ENCODE data around the gene PRKCQ. TPM values are rescaled to one million over a fixed set of nuclear protein-coding genes. Genes with fewer than 3 reads are reported as not detected.

Gene PRKCQ
- total RNA-seq, 1 experiment from 2014 or later: 12.1 TPM

GRCh38 chr10:6396652-6397051 lies 183.4 kb downstream of the PRKCQ start:
- no peak for DNase-seq
- no peak overlapping the region for H4K5ac ChIP-seq (ENCODE audit: insufficient read length, low read depth, low read length)
- no peaks in the 10 kb centered on the region for H3K79me1 ChIP-seq (ENCODE audit: insufficient read depth, low read depth, low read length, poor library complexity, severe bottlenecking)
- H3K4me1 Mint-ChIP-seq: peaks cover 25 to 27% of the 10 kb centered on the region in 2 experiments
- H3K23ac ChIP-seq (ENCODE audit: insufficient read length, low read depth, low read length): no peak overlapping the region
- no peak overlapping the region for H3K18ac ChIP-seq (ENCODE audit: insufficient read length, low read depth, low read length)
- H3K9ac ChIP-seq (ENCODE audit: extremely low read depth, insufficient read length, low read length): no peak overlapping the region
- H3K23me2 ChIP-seq (ENCODE audit: insufficient read length, low read depth, low read length, poor library complexity, severe bottlenecking): no peaks in the 10 kb centered on the region
- no peaks in the 10 kb centered on the region for H3K79me2 ChIP-seq (ENCODE audit: insufficient read depth, low read length)
- no peak overlapping the region for H2BK20ac ChIP-seq (ENCODE audit: low read depth, low read length, poor library complexity, severe bottlenecking)
- no peak overlapping the region for H3K4ac ChIP-seq (ENCODE audit: low read depth, low read length)
- no peak overlapping the region for H3K27ac Mint-ChIP-seq
- H3K56ac ChIP-seq (ENCODE audit: insufficient read length, low read depth, low read length): no peak overlapping the region
- no peak overlapping the region for H2AFZ ChIP-seq (ENCODE audit: low read length)
- H2BK5ac ChIP-seq (ENCODE audit: insufficient read length, low read length): no peak overlapping the region
- H4K91ac ChIP-seq (ENCODE audit: insufficient read length, low read depth, low read length): no peak overlapping the region
- no CpG with 5 or more reads among the region's 4 CpGs for WGBS (ENCODE audit: extremely low coverage, insufficient read length, low lambda C conversion rate)
- no peaks in the 10 kb centered on the region for H3K9me3 ChIP-seq (ENCODE audit: control insufficient read depth, low read depth, low read length)
- H3K27me3 Mint-ChIP-seq (ENCODE audit: low read depth): no peaks in the 10 kb centered on the region
- H4K8ac ChIP-seq (replicated peaks; ENCODE audit: insufficient read length, low read depth, low read length): no peak overlapping the region
- no peak for TF ChIP-seq CTCF (conservative IDR thresholded peaks at IDR 0.05)
- H3K14ac ChIP-seq (ENCODE audit: insufficient read depth, low read length): no peak overlapping the region
- H3K27ac ChIP-seq (ENCODE audit: insufficient read length, low read depth, low read length): no peak overlapping the region
- H3K4me1 ChIP-seq (ENCODE audit: insufficient read depth, low read length): no peaks in the 10 kb centered on the region
- no peak overlapping the region for H2BK120ac ChIP-seq (ENCODE audit: low read depth, low read length, poor library complexity, severe bottlenecking)
- no peak overlapping the region for H3K4me2 ChIP-seq (ENCODE audit: insufficient read depth, insufficient read length, low read length)
- H3K4me3 Mint-ChIP-seq: no peak overlapping the region
- H2BK12ac ChIP-seq (ENCODE audit: insufficient read length, low read depth, low read length): no peak overlapping the region
- H4K20me1 ChIP-seq (ENCODE audit: control insufficient read depth, insufficient read depth, insufficient read length): no peaks in the 10 kb centered on the region
- H3K9me3 Mint-ChIP-seq: no peaks in the 10 kb centered on the region
- no peak overlapping the region for H3T11ph ChIP-seq (ENCODE audit: low read length)
- peaks cover 0 to 3% (median 2%) of the 10 kb centered on the region in 3 experiments; a peak in 3 of 7 replicates for H3K36me3 Mint-ChIP-seq (ENCODE audit: insufficient read depth in 1 of 3, low read depth in 3 of 3)
- no peak overlapping the region for H2AK5ac ChIP-seq (ENCODE audit: insufficient read length, low read length)
- no peaks in the 10 kb centered on the region for H3K27me3 ChIP-seq (ENCODE audit: insufficient read depth, low read length)
- H2BK15ac ChIP-seq (ENCODE audit: low read depth, low read length): no peak overlapping the region
